HG03520 (cell line): ENCODE results near the gene NTPCR.
"Not testable (repeated sequence)": the region's sequence is repeated elsewhere in the genome, so short reads cannot be mapped to it uniquely, and the experiment has no call there.

Experiments
- ATAC-seq: cut with Tn5 transposase; IDR thresholded peaks from one replicate; pipeline ENCODE4 v1.9.1; 2021; ENCODE audit warnings: mild to moderate bottlenecking, moderate library complexity; ENCODE audit not compliant: unreplicated experiment

The NTPCR gene

DNA sequence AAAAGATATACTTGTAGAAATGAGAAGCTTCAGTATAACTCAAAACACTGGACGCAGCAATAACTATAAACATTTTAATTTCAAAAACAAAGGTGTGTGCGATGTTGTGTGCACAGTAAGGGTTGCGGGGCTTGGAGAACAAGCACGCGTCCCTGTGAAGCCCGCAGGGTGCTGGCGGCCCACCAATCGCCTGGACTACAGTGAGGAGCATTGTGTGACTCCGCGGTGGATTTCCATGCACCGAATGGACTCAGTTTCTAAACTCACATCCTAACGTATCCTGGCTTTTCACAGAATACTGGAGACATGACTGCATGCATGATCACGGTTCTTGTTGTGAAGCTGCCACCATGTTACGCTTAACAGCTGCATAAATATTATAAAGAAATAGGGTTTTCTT, 33.0 kb downstream of the NTPCR start:
- ATAC-seq = no peak

DNA sequence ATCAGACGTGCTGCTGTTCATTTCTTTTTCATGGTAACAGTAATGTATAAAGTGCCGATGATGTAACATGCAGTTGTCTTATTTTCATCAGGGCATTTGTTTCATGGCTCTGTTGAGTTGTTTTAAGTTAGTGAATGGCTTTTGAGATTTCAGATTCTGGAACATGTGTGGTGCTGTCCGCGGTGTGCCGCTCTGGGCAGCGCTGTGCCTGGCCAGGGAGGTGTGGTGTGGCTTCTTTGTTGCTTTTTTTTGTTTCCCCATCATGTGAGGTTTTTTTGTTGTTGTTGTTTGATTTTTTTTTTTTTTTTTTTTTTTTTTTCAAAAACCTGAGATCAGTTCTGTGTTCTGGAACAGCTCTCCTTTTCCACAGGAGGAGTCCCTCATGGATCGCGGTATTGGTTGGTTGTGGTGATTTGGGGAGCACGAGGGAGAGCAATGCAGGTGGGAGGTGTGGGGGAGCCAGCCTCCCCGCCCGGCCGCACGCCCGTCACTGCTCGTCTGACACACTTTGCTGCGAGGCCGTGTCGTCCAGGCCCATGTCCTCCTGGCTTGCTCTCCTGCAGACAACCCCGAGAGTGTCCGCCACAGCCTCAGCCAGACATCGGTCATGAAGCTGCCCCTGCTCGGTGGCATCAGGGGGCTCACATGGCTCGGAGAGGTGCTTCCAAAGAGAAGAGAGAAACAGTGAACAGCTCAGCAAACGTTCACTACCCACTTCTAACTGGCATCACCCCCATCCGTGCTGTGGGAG, 33.6 kb downstream of the NTPCR start:
- no peak for ATAC-seq

DNA sequence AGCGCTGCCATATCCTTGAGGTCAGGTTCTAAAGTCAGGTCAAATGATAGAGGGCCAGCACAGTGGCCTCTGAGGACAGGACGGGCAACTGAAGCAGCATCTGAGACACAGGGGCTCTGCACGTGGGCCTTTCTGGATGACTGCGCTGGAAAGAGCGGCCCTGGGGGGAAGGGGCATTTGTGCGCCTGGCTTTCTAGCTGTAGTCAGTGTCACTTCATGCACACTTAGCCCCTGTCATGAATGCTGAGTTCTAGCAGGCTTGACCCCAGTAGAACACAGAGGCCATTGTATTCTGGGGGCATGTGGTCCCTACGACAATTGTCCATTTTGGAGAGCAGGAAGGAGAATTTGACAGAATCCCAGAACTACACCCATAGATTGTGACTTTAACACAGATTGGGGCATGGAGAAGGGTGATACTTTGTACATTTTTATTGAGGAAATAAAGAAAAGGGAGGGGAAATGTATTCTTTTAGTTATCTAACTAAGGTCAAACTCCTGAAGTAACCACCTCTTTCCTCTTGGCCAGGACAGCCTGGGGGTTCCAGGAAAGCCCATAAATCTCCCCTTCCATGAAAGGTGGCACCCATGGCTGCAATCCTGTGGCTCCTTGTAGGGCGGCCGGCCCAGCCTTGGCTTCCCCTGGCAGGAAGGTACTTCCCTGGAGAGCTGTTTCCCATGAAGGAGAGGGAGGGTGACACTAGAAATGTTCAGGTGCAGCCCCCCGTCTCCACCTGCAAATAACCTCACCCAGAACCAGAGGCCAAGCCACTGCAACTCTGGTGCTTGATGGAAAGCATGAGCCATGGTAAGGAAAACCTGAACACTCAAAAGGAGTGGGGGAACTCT, 34.4 kb downstream of the NTPCR start:
- ATAC-seq = no peak

DNA sequence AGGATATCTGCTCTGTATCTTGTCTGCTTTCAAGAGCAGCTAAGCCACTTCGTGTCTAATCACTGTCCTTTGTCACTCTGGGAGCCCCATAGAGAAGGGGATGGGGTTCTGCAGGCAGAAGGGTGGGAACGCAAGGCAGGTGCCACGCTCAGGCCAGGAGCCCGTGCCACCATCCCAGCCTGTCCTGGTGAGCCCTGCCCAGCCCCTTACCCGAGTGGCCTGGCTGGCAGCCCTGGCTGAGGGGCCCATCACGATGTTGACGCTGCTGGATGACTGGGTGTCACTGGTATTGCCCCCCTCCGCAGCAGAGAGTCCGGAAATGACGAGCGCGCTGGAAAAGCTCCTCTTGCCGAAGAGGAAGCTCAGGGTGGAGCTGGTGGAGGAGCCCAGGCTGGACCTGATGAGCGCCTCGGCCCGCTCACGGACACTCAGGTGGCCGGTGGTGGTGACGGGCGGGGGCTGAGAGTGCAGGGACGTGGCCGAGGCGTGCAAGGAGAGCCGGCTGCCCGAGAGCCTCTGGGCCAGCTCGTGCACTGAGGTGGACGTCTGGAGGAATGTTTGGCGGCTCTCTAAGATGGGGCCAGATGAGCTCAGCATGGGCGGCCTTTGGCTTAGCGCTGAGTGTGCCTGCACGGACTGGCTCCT, 35.6 kb downstream of the NTPCR start:
- ATAC-seq = no peak

DNA sequence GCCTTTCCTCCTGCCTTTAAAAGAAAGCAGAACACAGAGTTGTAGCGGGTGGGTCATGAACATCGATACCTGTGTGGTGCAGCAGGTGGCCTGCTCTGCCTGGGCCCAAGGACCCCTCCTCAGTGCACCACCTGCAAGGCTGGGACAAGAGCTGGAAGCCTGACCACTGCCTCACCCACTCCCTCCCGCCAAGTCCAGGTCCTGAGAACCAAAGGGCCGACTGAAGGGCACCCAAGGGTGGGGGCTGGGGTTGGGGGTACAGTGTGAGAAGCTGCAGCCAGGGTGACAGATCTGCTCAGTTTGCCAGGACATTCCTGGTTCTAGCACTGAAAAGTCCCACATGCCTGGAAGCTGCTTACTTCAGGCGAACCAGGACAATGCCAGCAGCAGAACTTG, 36.1 kb downstream of the NTPCR start:
- ATAC-seq = no peak

DNA sequence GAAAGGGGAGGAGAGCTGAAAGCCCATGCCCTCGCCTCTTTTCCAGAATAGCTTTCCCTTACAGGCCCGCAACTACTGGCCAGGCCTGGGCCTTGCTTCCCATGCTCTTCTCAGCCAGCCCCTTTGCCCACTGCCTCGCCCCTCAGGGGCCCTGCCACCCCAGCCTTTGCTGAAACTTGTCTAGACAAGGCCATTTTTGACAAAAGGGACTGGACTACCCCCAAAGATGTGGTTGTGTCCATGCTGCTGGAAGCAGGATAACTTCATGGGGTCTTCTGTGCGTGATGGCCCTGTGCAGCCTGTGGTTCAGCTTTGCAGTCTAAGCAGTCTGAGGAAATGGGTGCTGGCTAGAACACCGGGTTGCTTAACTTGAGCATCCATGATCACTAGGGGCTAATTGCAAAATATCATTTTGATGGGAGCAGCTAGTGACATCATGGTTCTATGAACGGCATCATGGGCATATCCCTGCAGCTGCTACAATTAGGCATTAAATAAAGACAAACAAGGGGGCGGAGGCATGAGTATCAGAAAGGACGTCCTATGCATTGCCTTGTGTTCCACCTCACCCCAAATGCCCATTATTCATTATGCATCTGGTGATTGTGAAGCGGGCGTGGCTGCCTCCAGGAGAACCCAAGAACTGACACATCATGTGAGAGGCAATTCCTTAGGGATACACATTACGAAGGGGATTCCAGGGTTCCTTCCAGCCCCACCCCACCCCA, 36.8 kb downstream of the NTPCR start:
- no peak for ATAC-seq

DNA sequence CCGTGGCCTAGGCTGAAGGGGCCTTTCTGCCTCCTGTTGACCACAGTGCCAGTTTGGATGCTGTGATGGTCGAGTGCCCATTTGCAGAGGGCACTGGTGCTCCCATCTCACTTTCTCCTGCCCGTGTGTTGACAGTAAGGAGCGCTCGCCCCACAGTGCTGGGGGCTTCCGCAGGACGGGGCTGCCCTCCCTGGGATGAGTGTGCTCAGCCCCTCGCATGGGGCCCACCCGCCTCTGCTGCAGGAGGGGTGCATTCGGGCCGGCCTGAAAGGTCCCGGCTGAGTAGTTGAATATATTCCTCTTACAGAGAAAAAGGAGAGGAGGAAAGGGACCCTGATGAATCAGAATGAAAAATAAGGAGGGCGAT, 37.3 kb downstream of the NTPCR start:
- ATAC-seq = no peak

DNA sequence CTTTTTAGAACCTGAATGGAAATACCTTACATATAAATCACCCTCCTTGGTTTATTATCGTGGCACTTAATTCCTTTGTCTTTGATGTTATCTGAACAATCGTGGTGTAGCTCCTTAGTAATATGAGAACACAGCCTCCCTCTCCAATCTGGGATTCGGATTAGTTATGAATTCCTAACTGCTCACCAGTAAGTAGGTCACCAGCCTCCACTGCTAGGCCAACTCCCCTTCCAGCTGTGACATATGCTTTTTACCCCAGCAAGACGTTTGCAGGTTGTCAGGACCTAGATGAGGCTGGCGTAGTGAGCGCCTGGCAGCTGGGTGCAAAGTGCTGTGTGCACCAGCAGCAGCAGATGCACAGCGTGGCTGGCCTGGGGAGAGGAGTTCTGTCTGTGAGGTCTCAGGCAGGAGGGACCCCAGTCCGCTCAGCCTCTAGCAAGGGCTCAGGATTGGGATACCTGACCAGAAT, 38.2 kb downstream of the NTPCR start:
- ATAC-seq = no peak

DNA sequence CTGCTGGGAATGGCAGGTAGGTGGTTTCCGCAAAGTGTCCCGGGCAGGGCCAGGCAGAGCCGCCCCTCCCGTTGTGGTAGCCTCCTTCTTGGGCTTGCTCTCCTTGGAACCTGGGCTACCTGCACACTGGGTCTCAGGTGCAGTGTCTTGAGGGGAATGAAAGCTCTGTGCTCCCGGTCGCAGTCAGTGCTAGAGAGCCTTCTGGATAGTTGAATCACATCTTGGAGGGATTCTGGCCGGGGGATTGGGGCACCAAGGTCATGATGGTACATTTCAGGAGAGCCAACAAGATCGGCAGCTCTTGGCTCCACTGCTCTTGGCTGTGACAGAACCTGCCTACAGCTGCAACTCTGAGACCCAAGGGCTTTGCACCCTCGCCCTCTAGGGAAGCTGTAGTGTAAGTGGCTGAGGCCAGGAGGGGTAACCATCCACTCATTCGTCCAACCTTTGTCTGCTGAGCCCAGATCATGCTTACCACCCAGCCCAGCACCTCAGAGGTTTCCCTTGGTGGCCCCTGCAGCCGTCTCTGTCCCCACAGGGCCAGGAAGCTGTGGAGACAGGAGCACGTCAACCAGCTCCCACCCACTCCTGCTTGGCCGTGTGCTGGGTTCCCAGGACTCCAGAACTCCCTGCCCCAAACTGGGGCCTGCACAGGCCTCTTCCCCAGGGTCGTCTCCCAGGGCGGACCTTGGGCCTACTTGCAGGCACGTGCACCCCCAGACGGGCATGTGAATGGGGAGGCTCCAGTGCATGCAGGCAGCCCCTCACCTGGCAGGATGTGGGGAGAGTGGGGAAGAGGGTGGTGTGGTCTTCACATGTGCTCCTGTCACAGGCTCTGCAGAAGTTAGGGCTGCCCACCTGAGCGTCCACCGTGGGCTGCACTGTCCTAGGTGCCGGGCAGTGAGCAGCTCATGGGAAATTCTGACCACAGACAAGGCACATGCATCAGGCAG, 40.0 kb downstream of the NTPCR start:
- no peak for ATAC-seq

DNA sequence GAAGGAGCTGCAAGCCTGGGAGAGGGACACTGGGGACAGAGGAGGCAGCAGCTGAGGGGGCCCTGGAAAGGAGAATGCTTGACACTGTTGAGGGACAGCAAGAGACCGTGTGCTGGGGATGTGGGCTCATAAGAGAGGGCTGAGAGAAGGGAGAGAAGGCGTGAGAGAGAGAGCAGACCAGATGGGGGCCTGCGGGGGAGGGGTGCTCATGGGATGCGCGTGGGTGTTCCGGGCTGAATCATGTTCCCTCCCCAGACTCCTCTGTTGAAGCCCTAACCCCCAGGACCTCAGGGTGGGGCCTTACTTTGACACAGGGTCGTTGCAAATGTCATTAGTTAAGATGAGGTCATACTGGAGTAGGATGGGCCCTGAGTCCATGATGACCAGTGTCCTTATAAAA, 40.8 kb downstream of the NTPCR start:
- ATAC-seq = no peak

DNA sequence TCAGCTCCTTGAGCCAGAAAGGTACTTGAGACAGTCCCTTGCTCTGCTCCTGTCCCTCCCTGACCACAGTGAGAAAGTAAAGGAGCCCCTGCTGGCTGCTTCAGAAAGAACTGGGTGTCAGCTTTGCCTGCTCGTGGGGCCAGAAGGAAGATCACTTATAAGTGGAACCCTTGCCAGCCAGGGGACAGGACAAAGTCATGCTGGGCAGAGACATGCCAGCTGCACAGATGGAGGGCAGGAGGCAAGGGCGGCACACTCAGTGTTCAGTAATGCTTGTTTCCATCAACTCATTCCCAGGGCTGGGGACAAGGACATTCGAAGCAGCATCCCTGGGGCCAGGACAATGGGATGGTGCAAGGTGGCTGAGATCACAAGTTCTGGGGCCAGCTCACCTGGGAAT, 41.8 kb downstream of the NTPCR start:
- ATAC-seq = no peak

DNA sequence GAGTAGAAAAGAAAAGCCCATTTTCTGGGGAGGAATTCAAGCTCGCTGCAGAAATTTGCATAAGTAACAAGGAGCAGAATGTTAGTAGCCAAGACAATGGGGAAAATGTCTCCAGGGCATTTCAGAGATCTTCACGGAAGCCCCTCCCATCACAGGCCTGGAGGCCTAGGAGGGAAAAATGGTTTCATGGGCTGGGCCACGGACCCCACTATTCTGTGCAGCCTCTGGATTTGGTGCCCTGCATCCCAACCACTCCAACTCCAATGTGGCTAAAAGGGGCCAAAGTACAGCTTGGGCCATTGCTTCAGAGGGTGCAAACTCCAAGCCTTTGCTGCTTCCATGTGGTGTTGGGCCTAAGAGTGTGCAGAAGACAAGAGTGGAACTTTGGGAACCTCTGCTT, 43.1 kb downstream of the NTPCR start:
- ATAC-seq = no peak

DNA sequence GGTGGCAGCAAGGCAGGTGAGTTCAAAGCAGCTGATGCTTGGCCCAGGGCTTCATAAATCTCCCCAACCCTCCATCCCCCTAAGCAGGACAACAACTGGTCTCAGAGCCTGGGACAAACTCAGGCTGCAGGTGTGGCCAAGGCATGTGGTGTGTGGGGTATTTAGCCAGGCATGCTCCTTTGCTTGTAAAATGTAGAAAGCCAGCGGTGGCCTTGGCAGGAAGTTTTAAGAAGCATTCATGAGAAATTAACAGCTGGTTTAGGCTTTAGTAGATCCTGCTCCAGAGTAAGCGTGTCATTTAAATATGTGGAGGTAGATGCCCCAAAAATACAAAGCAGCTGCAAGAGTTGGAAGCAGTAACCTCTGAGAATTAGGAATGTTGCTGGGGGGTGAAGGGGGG, 44.8 kb downstream of the NTPCR start:
- ATAC-seq = no peak

DNA sequence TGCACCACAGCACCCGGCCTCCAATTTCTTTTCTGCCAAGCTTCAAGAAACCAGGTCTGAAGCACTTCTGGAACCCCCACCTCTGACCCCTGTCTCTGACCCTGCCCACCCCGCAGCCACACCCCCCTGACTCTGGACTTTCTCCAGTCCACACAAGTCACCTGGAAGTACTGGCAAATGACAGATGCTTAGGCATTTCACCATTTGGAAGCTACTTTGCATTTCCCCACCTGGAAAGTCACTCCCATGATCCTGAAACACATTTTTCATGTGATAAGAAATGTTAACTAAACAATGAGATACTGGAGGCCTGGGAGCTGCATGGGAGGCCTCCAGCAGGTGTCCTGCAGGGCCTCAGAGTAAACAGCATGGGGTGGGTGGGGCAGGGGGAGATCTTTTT, 45.7 kb downstream of the NTPCR start:
- no peak for ATAC-seq

DNA sequence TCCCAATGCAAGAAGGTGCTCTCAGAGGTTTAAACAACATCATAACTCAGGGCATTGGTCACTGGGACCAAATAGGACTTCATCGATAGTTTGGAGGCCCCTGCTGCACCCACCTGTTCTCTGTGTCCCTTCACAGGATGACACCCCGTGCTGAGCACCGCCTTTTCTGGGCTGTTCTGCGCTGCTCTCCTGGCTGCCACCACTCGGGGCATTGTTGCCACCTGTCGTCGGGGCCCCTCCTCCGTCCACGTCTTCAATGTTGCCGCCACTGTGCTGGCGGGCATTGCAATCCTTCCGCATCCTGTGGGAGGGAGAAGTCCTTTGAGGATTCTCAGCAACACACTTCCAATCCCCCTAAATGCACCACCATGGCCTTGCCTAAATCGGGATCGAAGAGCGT, 47.7 kb downstream of the NTPCR start:
- ATAC-seq = no peak

DNA sequence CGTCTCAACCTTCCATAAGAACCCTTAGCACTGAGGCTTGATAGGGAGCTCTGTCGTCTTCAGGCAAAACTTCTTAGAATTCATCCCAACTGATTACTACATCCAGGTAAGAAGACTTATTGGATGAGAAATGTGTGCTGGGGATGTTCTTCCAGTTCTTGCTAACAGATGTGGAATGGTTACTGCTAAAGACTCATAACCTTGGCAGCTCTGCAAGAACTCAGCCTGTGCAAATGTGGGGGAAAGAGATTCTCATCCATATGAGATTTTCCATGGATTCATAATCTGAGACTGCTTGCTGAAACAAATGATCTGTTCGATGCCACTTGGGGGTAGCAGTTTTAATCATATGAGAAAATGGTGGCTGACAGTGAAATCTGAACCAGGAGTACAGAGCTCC, 48.2 kb downstream of the NTPCR start:
- no peak for ATAC-seq

DNA sequence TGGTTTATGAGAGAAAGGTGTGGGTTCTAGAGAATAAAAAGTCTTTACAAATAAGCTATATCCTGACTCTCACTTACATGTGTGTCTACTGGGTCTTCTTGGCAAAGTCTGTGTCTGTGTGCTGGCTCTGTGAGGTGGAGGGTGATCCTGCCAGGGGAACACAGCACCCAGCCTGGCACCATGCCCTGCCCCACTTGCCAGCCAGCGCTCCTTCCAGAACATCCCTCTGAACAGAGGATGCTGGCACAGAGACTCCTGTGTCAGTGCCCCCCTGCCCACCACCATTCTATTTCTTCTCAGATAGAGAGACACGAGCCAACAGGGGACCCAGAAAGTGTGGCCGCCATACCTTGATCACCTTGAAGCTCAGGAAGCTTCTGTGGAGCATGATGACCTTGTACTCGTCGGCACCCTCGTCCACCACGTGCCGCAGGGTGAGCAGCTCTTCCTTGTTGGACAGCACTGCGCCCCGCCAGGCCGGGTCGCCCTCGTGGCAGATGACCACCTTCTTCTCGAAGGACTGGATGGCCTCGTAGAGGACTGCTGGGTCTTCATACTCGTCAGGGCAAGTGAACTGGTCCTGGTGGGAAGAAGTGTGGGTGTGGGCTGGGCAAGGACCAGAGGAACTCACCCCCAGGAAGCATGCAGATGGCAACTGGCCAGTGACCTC, 49.7 kb downstream of the NTPCR start:
- ATAC-seq = no peak

DNA sequence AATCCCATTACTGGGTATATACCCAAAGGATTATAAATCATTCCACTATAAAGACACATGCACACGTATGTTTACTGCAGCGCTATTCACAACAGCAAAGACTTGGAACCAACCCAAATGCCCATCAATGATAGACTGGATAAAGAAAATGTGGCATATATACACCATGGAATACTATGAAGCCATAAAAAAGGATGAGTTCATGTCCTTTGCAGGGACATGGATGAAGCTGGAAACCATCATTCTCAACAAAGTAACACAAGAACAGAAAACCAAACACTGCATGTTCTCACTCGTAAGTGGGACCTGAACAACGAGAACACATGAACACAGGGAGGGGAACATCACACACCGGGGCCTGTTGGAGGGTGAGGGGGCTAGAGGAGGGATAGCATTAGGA, 53.2 kb downstream of the NTPCR start:
- ATAC-seq = not testable (repeated sequence)

DNA sequence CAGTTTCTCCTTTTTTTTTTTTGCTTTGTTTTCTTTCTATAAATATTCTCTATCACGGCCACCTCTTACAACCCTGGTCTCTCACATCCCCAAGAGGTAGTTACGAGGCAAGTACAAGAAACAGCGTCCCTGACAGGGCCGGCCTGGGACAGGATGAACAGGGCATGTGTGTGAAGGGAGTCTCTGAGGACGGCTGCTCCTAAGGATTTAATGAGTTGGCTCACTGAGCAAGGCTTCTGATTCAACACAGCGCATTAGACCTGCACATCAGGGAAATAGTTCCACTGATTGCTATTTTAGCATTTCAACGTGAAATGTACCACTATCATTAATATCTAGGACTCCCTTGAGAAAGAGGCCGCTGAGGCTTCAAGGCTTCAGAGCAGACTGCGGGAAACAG, 54.0 kb downstream of the NTPCR start:
- no peak for ATAC-seq

DNA sequence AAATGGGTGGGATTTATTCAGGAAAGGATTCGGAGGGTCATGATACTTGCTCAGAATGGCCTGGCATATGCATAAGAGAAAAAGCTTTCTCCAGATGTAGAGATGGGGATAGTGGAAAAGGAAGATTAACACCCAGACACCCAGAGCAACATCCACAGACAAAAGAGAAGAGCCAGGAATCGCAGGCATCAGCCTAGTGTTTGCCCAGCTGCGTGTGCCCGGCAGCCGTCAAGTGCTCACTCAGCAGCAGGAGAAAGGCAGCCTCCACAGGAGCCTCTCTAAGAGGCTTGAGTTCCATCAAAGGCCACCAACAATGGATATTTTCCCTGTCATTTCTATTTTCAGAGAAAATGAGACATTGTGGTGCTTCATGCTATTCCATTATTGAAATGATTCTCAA, 54.7 kb downstream of the NTPCR start:
- ATAC-seq = no peak
